Hematopoietic multipotent progenitor cell treated with erythropoietin and hydrocortisone succinate and interleukin-3 and kit ligand, for 15 days (in vitro differentiated cells): Measurements from ENCODE around the gene MAP2K5.

Experiments
- DNase-seq: peaks from one replicate; pipeline ENCODE4 v3.0.0-alpha.2; 2015; ENCODE audit warnings: low spot score

MAP2K5 gene

GRCh38 chr15:67807141-67807540 lies 264.6 kb downstream of the MAP2K5 start:
- no peak for DNase-seq

GRCh38 chr15:67807836-67808235 lies 265.3 kb downstream of the MAP2K5 start:
- DNase-seq, result no peak

- DNase-seq, result no peak
Measured at GRCh38 chr15:67808821-67809220, 266.3 kb downstream of the MAP2K5 start.

- DNase-seq, result no peak
Measured at GRCh38 chr15:67809441-67809840, 266.9 kb downstream of the MAP2K5 start.

GRCh38 chr15:67809866-67810265 lies 267.4 kb downstream of the MAP2K5 start:
- no peak for DNase-seq

GRCh38 chr15:67812241-67812644 lies 269.7 kb downstream of the MAP2K5 start:
- no peak for DNase-seq

GRCh38 chr15:67813104-67813634 lies 270.7 kb downstream of the MAP2K5 start:
- no peak for DNase-seq

- DNase-seq, result no peak
Measured at GRCh38 chr15:67815036-67815592, 272.6 kb downstream of the MAP2K5 start.

- no peak for DNase-seq
Measured at GRCh38 chr15:67816668-67817067, 274.2 kb downstream of the MAP2K5 start.

GRCh38 chr15:67818464-67818863 lies 276.0 kb downstream of the MAP2K5 start:
- no peak for DNase-seq

GRCh38 chr15:67819636-67820035 lies 277.1 kb downstream of the MAP2K5 start:
- DNase-seq, result no peak

GRCh38 chr15:67820122-67820991 lies 277.9 kb downstream of the MAP2K5 start:
- DNase-seq, result no peak

GRCh38 chr15:67820992-67821783 lies 278.7 kb downstream of the MAP2K5 start:
- DNase-seq, result no peak

GRCh38 chr15:67821784-67822440 lies 279.4 kb downstream of the MAP2K5 start:
- DNase-seq, result no peak

GRCh38 chr15:67822537-67823313 lies 280.2 kb downstream of the MAP2K5 start:
- DNase-seq, result no peak

- DNase-seq, result no peak
Measured at GRCh38 chr15:67823314-67824196, 281.1 kb downstream of the MAP2K5 start.

- DNase-seq, result no peak
Measured at GRCh38 chr15:67824197-67824968, 281.9 kb downstream of the MAP2K5 start.

- DNase-seq, result no peak
Measured at GRCh38 chr15:67824976-67825880, 282.7 kb downstream of the MAP2K5 start, which contains the start of gene SKOR1. TSS of gene SKOR1 (plus strand) at chr15:67825509. CDS start at chr15:67825603, 94 bp downstream.
